ENCODE data around the gene HYAL4.

DNA sequence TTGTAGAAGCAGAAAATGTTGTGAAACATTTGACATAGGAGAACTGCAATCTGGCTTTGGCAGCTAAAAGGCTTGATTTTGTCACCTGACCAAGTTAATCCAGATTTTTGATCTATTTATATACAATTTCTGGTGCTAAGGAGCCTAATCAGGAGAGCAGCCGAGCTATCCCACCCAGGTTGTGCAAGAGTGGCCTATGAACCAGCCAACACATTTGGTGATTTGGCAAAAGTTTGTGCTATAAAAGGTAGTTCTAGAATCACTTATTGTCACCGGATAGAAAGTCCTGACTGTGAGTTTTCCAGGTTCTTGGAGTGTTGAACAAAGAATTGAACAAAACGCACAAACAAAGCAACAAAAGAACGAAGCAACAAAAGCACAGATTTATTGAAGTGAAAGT lies 78.6 kb downstream of the HYAL4 start:
- TF ChIP-seq POLR2AphosphoS5 (IDR thresholded peaks at IDR 0.05; ENCODE audit: low read depth, low read length) = no peak
- TF ChIP-seq, protein P1, sequence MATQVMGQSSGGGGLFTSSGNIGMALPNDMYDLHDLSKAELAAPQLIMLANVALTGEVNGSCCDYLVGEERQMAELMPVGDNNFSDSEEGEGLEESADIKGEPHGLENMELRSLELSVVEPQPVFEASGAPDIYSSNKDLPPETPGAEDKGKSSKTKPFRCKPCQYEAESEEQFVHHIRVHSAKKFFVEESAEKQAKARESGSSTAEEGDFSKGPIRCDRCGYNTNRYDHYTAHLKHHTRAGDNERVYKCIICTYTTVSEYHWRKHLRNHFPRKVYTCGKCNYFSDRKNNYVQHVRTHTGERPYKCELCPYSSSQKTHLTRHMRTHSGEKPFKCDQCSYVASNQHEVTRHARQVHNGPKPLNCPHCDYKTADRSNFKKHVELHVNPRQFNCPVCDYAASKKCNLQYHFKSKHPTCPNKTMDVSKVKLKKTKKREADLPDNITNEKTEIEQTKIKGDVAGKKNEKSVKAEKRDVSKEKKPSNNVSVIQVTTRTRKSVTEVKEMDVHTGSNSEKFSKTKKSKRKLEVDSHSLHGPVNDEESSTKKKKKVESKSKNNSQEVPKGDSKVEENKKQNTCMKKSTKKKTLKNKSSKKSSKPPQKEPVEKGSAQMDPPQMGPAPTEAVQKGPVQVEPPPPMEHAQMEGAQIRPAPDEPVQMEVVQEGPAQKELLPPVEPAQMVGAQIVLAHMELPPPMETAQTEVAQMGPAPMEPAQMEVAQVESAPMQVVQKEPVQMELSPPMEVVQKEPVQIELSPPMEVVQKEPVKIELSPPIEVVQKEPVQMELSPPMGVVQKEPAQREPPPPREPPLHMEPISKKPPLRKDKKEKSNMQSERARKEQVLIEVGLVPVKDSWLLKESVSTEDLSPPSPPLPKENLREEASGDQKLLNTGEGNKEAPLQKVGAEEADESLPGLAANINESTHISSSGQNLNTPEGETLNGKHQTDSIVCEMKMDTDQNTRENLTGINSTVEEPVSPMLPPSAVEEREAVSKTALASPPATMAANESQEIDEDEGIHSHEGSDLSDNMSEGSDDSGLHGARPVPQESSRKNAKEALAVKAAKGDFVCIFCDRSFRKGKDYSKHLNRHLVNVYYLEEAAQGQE (IDR thresholded peaks at IDR 0.05; ENCODE audit: insufficient read depth in 1 of 2, low read depth in 2 of 2, low read length in 1 of 2) = no peak
- TF ChIP-seq, protein P2, sequence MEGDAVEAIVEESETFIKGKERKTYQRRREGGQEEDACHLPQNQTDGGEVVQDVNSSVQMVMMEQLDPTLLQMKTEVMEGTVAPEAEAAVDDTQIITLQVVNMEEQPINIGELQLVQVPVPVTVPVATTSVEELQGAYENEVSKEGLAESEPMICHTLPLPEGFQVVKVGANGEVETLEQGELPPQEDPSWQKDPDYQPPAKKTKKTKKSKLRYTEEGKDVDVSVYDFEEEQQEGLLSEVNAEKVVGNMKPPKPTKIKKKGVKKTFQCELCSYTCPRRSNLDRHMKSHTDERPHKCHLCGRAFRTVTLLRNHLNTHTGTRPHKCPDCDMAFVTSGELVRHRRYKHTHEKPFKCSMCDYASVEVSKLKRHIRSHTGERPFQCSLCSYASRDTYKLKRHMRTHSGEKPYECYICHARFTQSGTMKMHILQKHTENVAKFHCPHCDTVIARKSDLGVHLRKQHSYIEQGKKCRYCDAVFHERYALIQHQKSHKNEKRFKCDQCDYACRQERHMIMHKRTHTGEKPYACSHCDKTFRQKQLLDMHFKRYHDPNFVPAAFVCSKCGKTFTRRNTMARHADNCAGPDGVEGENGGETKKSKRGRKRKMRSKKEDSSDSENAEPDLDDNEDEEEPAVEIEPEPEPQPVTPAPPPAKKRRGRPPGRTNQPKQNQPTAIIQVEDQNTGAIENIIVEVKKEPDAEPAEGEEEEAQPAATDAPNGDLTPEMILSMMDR (IDR thresholded peaks at IDR 0.05) = no peak
- no peak for TF ChIP-seq SIN3A (IDR thresholded peaks at IDR 0.05; ENCODE audit: borderline replicate concordance, insufficient read depth, low read depth, low read length)

Data from Panc1 (cell line).